Astrocyte (in vitro differentiated cells and primary cell): Measurements from ENCODE around the gene HSFY2.
"Not testable (repeated sequence)": the region's sequence is repeated elsewhere in the genome, so short reads cannot be mapped to it uniquely, and the experiment has no call there.

Source experiments
- CTCF ChIP-seq: IDR thresholded peaks from 2 replicates; pipeline ENCODE4 v1.5.1; 2011; ENCODE audit warnings: low read depth, mild to moderate bottlenecking, inconsistent platforms, low read length, moderate library complexity; ENCODE audit not compliant: insufficient read depth
- EZH2 ChIP-seq: IDR thresholded peaks from 2 replicates; pipeline ENCODE4 v1.6.1; 2012; ENCODE audit warnings: mild to moderate bottlenecking, low read length, inconsistent platforms; ENCODE audit not compliant: insufficient read depth

GRCh38 chrY:18723714-18724113 lies 49.8 kb downstream of the HSFY2 start:
- not testable (repeated sequence) for TF ChIP-seq CTCF, EZH2
